Adrenal gland (tissue), 12 donors: ENCODE data around the gene ANAPC1. TPM values are rescaled to one million over a fixed set of nuclear protein-coding genes. Genes with fewer than 3 reads are reported as not detected.
A peak's percentile ranks its signal among the peaks of the same experiment; 100 is the strongest.
"Not testable (repeated sequence)": the region's sequence is repeated elsewhere in the genome, so short reads cannot be mapped to it uniquely, and the experiment has no call there.

Source experiments
- DNase-seq, 7 donors: peaks; one replicate each; pipeline ENCODE4 v3.0.0-alpha.2; 2019 to 2020
- H3K27ac ChIP-seq, 5 donors: fragments of 200-600 bp; sonication (generic) in 4 of 5; 1 replicate in 3 of 5; 2 replicates in 2 of 5; pipeline versions ENCODE4 v1.5.1 to v1.8.0; 2016 to 2020; ENCODE audit warnings: mild to moderate bottlenecking in 1 of 5
- H3K27me3 ChIP-seq: fragments of 200-600 bp; 2 replicates; pipeline ENCODE4 v1.8.0; 2021
- H3K36me3 ChIP-seq, 2 donors: fragments of 200-600 bp; replicated peaks in 1 of 2; 1 replicate in 1 of 2; 2 replicates in 1 of 2; pipeline versions ENCODE4 v1.5.1 to v1.8.0; 2018 to 2022
- H3K4me1 ChIP-seq, 2 donors: fragments of 200-600 bp; replicated peaks in 1 of 2; 1 replicate in 1 of 2; 2 replicates in 1 of 2; pipeline versions ENCODE4 v1.5.1 to v1.8.0; 2018 to 2021
- H3K4me3 ChIP-seq, 4 donors: fragments of 200-600 bp; sonication (generic) in 3 of 4; one replicate each; pipeline ENCODE4 v1.5.1; 2016 to 2018
- H3K9me3 ChIP-seq, 3 donors: fragments of 200-600 bp; sonication (generic) in 1 of 3; replicated peaks in 1 of 3; 1 replicate in 2 of 3; 2 replicates in 1 of 3; pipeline versions ENCODE4 v1.5.1 to v1.8.0; 2016 to 2021
- CTCF ChIP-seq, 6 experiments: fragments of 450-650 bp in 4 of 6; fragments of 200-600 bp in 2 of 6; sonication (generic) in 1 of 6; IDR thresholded peaks; 1 replicate in 5 of 6; 2 replicates in 1 of 6; pipeline versions ENCODE4 v1.5.1 to v1.8.0; 2016 to 2021; ENCODE audit warnings: antibody characterized with exemption in 6 of 6, mild to moderate bottlenecking in 2 of 6, moderate library complexity in 1 of 6
- POLR2A ChIP-seq, 2 donors: fragments of 450-650 bp; IDR thresholded peaks; one replicate each; pipeline ENCODE4 v1.6.1; 2017; ENCODE audit warnings: antibody characterized with exemption in 2 of 2, mild to moderate bottlenecking in 2 of 2, moderate library complexity in 1 of 2
- whole genome bisulfite sequencing, 4 donors: extraction: QIAGEN DNeasy Blood & Tissue Kit in 2 of 4; methylation state at CpG; one replicate each; pipeline versions ENCODE4 v1.1.5 to v1.1.7; 2013 to 2017; 5-methylcytosine and 5-hydroxymethylcytosine counted together
- intact Hi-C, 2 donors: fragments of 100-400 bp; cut with DNase I; formaldehyde crosslinking; loops; one replicate each; pipeline versions ENCODE4 v1.14.1 to v1.15.0; 2022 to 2023
- polyA plus RNA-seq, 3 donors: library from polyadenylated mRNA; stranded (reverse); fragments of 200-250 nt in 2 of 3; fragments of 350-450 nt in 1 of 3; fragmentation: Illumina TruSeq in 1 of 3; extraction: RNeasy Lipid Tissue Mini Kit (QIAGEN cat#74804) in 1 of 3; gene quantifications; one replicate each; pipeline ENCODE4 v1.2.3, GENCODE V29; 2013 to 2014
- total RNA-seq, 9 donors: library from RNA; depleted of rRNA in 4 of 9; stranded (reverse); fragments of >200 nt in 4 of 9; fragments of 120-200 nt in 1 of 9; fragmentation: NEBNext Ultra II Directional in 1 of 9; extraction: Animal tissue kit (Norgen Biotek cat#: 25700) in 1 of 9; gene quantifications; one replicate each; pipeline versions ENCODE4 v1.1.0 to v1.2.4, GENCODE V29; 2013 to 2023
- donor health status: healthy with polysubstance abuse.
- donor health status: Bipolar disorder and iron deficiency.
- donor health status: DM: yes; HTN: yes; CAD: no.
- donor health status: DM: no; HTN: no; CAD: no.
- donor health status: DM: no; HTN: no; CAD: no.
- donor health status: DM: yes; HTN: yes; CAD: no.

Gene ANAPC1
- total and polyA plus RNA-seq, 12 donors, result 5.4 to 63.9 (median 25.3) TPM

GRCh38 chr2:111917106-111917505 lies 33.1 kb upstream of the ANAPC1 start:
- H3K4me1 ChIP-seq, result peaks cover 9 to 30% of the 10 kb centered on the region in 2 donors
- no peak overlapping the region for H3K4me3 ChIP-seq
- intact Hi-C loops, result no loop called here
- H3K27ac ChIP-seq, result no peak overlapping the region
- WGBS, 4 donors, result 50 to 88% (median 77%) methylated on average over 2 to 3 of the region's 3 CpGs
- H3K27me3 ChIP-seq, result no peaks in the 10 kb centered on the region
- no peak for TF ChIP-seq POLR2A (IDR thresholded peaks at IDR 0.05)
- no peak for TF ChIP-seq CTCF (IDR thresholded peaks at IDR 0.05)
- peak in 1 of 7 donors; percentile 47 for DNase-seq
- no peaks in the 10 kb centered on the region for H3K36me3 ChIP-seq
- H3K9me3 ChIP-seq, result no peaks in the 10 kb centered on the region

DNA sequence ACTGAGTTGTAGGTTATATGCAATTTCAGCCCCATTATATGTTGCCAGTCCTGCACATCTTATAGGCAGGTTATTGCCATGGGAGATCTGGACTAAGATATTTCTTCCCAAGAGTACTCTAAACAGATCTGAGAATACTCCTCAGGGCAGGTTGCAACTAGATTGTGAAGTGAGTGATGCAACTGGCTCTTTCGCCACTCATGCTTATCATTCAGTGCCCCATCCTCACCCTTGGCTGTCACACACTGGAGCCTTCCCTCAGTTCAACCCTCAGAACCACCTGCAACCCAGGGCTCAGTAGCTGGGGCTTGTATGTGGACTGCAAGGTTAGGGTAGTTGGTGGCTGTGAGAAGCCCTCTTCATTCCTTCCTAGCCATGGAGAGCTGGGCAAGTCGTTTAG lies 28.6 kb upstream of the ANAPC1 start:
- WGBS, 4 donors, result 59 to 89% (median 74%) methylated on average over 2 of the region's 2 CpGs
- Histone ChIP-seq H3K27ac (no peak overlapping the region), H3K36me3 (no peaks in the 10 kb centered on the region), H3K27me3 (no peaks in the 10 kb centered on the region), H3K4me3 (no peak overlapping the region), H3K4me1 (peaks cover 0 to 43% of the 10 kb centered on the region in 2 donors), H3K9me3 (no peaks in the 10 kb centered on the region)
- intact Hi-C loops, result no loop called here
- TF ChIP-seq CTCF (IDR thresholded peaks at IDR 0.05), result no peak
- TF ChIP-seq POLR2A (IDR thresholded peaks at IDR 0.05), result no peak
- DNase-seq, result peak in 1 of 7 donors; percentile 49

DNA sequence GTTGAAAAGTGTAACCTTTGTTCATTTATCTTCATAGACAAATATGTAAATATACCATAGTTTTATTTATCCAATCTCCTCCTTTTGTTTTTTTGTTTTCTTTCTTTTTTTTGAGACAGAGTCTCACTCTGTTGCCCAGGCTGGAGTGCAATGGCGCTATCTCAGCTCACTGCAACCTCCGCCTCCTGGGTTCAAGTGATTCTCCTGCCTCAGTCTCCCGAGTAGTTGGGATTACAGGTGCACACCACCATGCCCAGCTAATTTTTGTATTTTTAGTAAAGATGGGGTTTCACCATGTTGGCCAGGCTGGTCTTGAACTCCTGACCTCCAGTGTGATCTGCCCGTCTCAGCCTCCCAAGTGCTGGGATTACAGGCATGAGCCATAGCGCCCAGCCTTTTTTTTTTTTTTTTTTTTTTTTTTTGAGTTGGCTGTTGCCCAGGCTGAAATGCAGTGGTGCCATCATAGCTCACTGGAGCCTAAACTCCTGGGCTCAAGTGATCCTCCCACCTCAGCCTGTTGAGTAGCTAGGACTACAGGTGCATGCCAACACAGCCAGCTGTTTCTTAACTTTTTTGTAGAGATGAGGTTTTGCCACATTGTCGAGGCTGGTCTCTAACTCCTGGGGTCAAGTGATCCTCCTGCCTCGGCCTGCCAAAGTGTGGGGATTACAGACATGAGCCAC lies 27.4 kb upstream of the ANAPC1 start:
- H3K4me1 ChIP-seq, result peaks cover 6 to 54% of the 10 kb centered on the region in 2 donors
- DNase-seq, result peak in 1 of 7 donors; percentile 42
- H3K27me3 ChIP-seq, intact Hi-C loops, H3K4me3 ChIP-seq, H3K36me3 ChIP-seq, H3K9me3 ChIP-seq: not testable (repeated sequence)
- WGBS, 4 donors, result 84 to 94% (median 87%) methylated on average over 7 of the region's 7 CpGs
- H3K27ac ChIP-seq, result peak overlapping the region in 1 of 5 donors; percentile 1

DNA sequence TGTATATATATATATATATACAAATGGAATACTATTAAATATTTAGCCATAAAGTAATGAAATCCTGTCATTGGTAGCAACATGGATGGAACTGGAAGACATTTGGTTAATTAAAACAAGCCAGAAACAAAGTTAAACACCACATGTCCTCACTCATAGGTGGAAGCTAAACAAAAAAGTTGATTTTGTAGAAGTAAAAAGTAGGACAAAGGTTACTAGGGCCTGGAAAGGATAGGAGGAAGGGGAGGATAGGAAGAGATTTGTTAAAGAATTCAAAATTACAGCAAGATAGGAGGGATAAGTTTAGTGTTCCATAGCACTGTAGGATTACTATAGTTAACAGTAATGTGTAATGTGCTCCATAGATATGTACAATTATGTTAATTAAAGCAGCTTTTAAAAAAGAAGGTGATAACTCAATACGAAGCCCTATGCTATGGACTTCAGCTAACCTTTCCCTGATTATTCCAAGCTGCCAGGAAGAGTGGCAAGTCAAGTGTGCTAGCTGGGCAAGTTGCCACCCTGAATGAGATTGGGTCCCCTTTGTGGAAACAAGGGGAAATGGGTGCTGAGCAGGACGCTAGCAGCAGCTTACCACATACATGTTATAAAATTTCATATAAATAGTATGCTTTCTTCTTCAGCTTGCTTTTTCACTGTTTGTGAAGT lies 26.8 kb upstream of the ANAPC1 start:
- no peak overlapping the region for H3K4me3 ChIP-seq
- DNase-seq, result no peak
- H3K9me3 ChIP-seq, result no peaks in the 10 kb centered on the region
- H3K27me3 ChIP-seq, result no peaks in the 10 kb centered on the region
- TF ChIP-seq CTCF (IDR thresholded peaks at IDR 0.05), result no peak
- TF ChIP-seq POLR2A (IDR thresholded peaks at IDR 0.05), result no peak
- no peaks in the 10 kb centered on the region for H3K36me3 ChIP-seq
- peak overlapping the region in 1 of 5 donors; percentile 1 for H3K27ac ChIP-seq
- 73 to 79% (median 79%) methylated on average over 2 of the region's 2 CpGs for WGBS, 4 donors
- intact Hi-C loops, result no loop called here
- peaks cover 11 to 61% of the 10 kb centered on the region in 2 donors for H3K4me1 ChIP-seq

DNA sequence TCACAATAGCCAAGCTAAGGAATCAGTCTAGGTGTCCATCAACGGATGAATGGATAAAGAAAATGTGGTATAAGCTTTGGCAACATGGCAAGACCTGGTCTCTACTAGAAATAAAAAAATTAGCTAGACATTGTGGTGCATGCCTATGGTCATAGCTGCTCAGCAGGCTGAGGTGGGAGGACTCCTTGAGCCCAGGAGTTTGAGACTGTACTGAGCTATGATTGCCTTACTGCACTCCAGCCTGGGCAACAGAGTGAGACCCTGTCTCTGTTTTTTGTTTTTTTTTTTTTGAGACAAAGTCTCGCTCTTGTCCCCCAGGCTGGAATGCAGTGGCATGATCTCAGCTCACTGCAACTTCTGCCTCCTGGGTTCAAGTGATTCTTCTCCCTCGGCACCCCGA lies 26.0 kb upstream of the ANAPC1 start:
- H3K27me3 ChIP-seq, DNase-seq, H3K4me3 ChIP-seq, H3K36me3 ChIP-seq, H3K27ac ChIP-seq, H3K9me3 ChIP-seq: not testable (repeated sequence)
- intact Hi-C loops, result loop anchor here (10.0 kb wide), 2 partner anchors 55 to 115 kb away; no protein-coding TSS in a partner anchor
- WGBS, 4 donors, result 87 to 95% (median 92%) methylated on average over 4 of the region's 4 CpGs
- H3K4me1 ChIP-seq, result peaks cover 14 to 64% of the 10 kb centered on the region in 2 donors
